A549 (cell line): Measurements from ENCODE around the gene ZNHIT2. TPM values are rescaled to one million over a fixed set of nuclear protein-coding genes. Genes with fewer than 3 reads are reported as not detected.

Source experiments
- ATAC-seq, 2 experiments: fragments of 200-7000 bp in 1 of 2; fragments of >200 bp in 1 of 2; cut with Nextera tagmentation in 1 of 2; cut with Tn5 transposase in 1 of 2; 3 replicates each; pipeline versions ENCODE4 v1.8.0 to v1.9.1; 2018 to 2020; ENCODE audit warnings: mild to moderate bottlenecking in 1 of 2, moderate library complexity in 1 of 2
- CTCF ChIA-PET: fragments of 300-600 bp; sonication (Branson Sonifier 250); formaldehyde crosslinking; extraction: SDS; loops from one replicate; lab custom pipeline; 2021; ENCODE audit warnings: antibody characterized with exemption, inconsistent platforms; lab: Yijun Ruan, JAX
- POLR2A ChIA-PET: fragments of 350-600 bp; formaldehyde crosslinking; extraction: SDS; loops from one replicate; lab custom pipeline; 2021; ENCODE audit warnings: antibody characterized with exemption, inconsistent platforms; lab: Yijun Ruan, JAX
- DNase-seq, 2 experiments: peaks; one replicate each; pipeline versions ENCODE4 v3.0.0 to v3.0.0-alpha.2; 2011 to 2016; ENCODE audit warnings: low read depth in 1 of 2, low spot score in 1 of 2
- FAIRE-seq: peaks from 2 replicates; lab custom pipeline; 2011; peaks lifted over from hg19 to GRCh38; lab: Jason Lieb, UNC
- H3K27ac ChIP-seq, 2 experiments: fragments of >200 bp; sonication (Bioruptor Twin); formaldehyde crosslinking; 3 replicates each; pipeline ENCODE4 v1.5.1; 2016 to 2017
- H3K4me1 ChIP-seq: fragments of >200 bp; sonication (Bioruptor Twin); formaldehyde crosslinking; 3 replicates; pipeline ENCODE4 v1.6.1; 2016
- H3K4me2 ChIP-seq: fragments of >200 bp; sonication (Bioruptor Twin); formaldehyde crosslinking; 3 replicates; pipeline ENCODE4 v1.6.1; 2016
- H3K4me3 ChIP-seq: fragments of >200 bp; sonication (Bioruptor Twin); formaldehyde crosslinking; 3 replicates; pipeline ENCODE4 v1.5.1; 2016
- H3K9me3 ChIP-seq: fragments of >200 bp; sonication (Bioruptor Twin); formaldehyde crosslinking; 3 replicates; pipeline ENCODE4 v1.6.1; 2016
- BHLHE40 ChIP-seq: IDR thresholded peaks from 2 replicates; pipeline ENCODE4 v1.6.1; 2012; ENCODE audit warnings: low read depth, low read length, inconsistent platforms
- CBX2 ChIP-seq: fragments of 200-600 bp; sonication (generic); IDR thresholded peaks from 2 replicates; pipeline ENCODE4 v1.6.1; 2016; ENCODE audit warnings: low read depth, mild to moderate bottlenecking, borderline replicate concordance
- CBX8 ChIP-seq: fragments of 200-600 bp; sonication (generic); IDR thresholded peaks from 2 replicates; pipeline ENCODE4 v1.6.1; 2016
- CEBPB ChIP-seq, 2 experiments: fragments of >200 bp in 1 of 2; sonication (Bioruptor Twin) in 1 of 2; formaldehyde crosslinking in 1 of 2; IDR thresholded peaks; 2 replicates each; pipeline ENCODE4 v1.6.1; 2012 to 2016
- CHD4 ChIP-seq: fragments of 200-600 bp; sonication (generic); IDR thresholded peaks from 2 replicates; pipeline ENCODE4 v1.6.1; 2016; ENCODE audit warnings: antibody characterized with exemption, mild to moderate bottlenecking, borderline replicate concordance
- HDAC2 ChIP-seq: fragments of 200-600 bp; sonication (generic); IDR thresholded peaks from 2 replicates; pipeline ENCODE4 v1.6.1; 2016
- HOXA7 ChIP-seq: fragments of 250-450 bp; sonication (Bioruptor Pico); IDR thresholded peaks from 2 replicates; pipeline ENCODE4 v1.5.0; 2020; ENCODE audit warnings: mild to moderate bottlenecking, moderate library complexity
- MAFK ChIP-seq: fragments of 450-650 bp; IDR thresholded peaks from 2 replicates; pipeline ENCODE4 v1.6.1; 2014; ENCODE audit not compliant: partially characterized antibody
- NFE2L2 ChIP-seq: fragments of 150-350 bp; conservative IDR thresholded peaks from 2 replicates; pipeline ENCODE4 v1.6.1; 2014; ENCODE audit warnings: low read length
- NPAS2 ChIP-seq: fragments of 250-450 bp; sonication (Bioruptor Pico); IDR thresholded peaks from 2 replicates; pipeline ENCODE4 v1.8.0; 2022; ENCODE audit warnings: mild to moderate bottlenecking, moderate library complexity, borderline replicate concordance
- POLR2AphosphoS2 ChIP-seq: conservative IDR thresholded peaks from 2 replicates; pipeline ENCODE4 v1.6.1; 2012; ENCODE audit warnings: low read length, improper control_type of control experiment, inconsistent platforms
- RCOR1 ChIP-seq: fragments of 150-350 bp; IDR thresholded peaks from 2 replicates; pipeline ENCODE4 v1.6.1; 2014; ENCODE audit warnings: antibody characterized with exemption, low read length, low read depth
- RNF2 ChIP-seq: fragments of 200-600 bp; sonication (generic); IDR thresholded peaks from 2 replicates; pipeline ENCODE4 v1.6.1; 2016; ENCODE audit warnings: low read depth, mild to moderate bottlenecking, antibody characterized with exemption, moderate library complexity, borderline replicate concordance
- SMC3 ChIP-seq: fragments of >200 bp; sonication (Bioruptor Twin); formaldehyde crosslinking; IDR thresholded peaks from 3 replicates; pipeline ENCODE4 v1.6.1; 2018; ENCODE audit warnings: inconsistent platforms
- TFCP2L1 ChIP-seq: fragments of 250-450 bp; sonication (Bioruptor Pico); IDR thresholded peaks from 2 replicates; pipeline ENCODE4 v1.5.0; 2021; ENCODE audit warnings: mild to moderate bottlenecking
- TP53 ChIP-seq: fragments of 250-450 bp; sonication (Bioruptor Pico); IDR thresholded peaks from 2 replicates; pipeline ENCODE4 v1.5.0; 2021; ENCODE audit warnings: mild to moderate bottlenecking, moderate library complexity
- ZFP36 ChIP-seq: fragments of 450-650 bp; IDR thresholded peaks from 2 replicates; pipeline ENCODE4 v1.6.1; 2014; ENCODE audit warnings: borderline replicate concordance; ENCODE audit not compliant: partially characterized antibody
- ZNF302 ChIP-seq: fragments of 250-450 bp; sonication (Bioruptor Pico); IDR thresholded peaks from 2 replicates; pipeline ENCODE4 v1.9.0; 2021; ENCODE audit warnings: inconsistent platforms, mild to moderate bottlenecking, moderate library complexity
- WGBS: methylation state at CpG from one replicate; pipeline ENCODE4 v1.1.6; 2017; ENCODE audit errors: missing lambda C conversion rate; 5-methylcytosine and 5-hydroxymethylcytosine counted together
- polyA plus RNA-seq, 4 experiments: library from polyadenylated mRNA; depleted of rRNA in 3 of 4; stranded (reverse); fragments of >200 nt; fragmentation: RNase III in 1 of 4; extraction: RNeasy Plus Mini Kit Qiagen cat#74134 plus additional on column Dnase treatment in 1 of 4; gene quantifications; 2 replicates in 3 of 4; 3 replicates in 1 of 4; pipeline ENCODE4 v1.2.3, GENCODE V29; 2011 to 2017
- TF ChIP-seq, protein P1 (sequence below): fragments of 450-650 bp; IDR thresholded peaks from 2 replicates; pipeline ENCODE4 v1.6.1; 2014; ENCODE audit warnings: antibody characterized with exemption
- TF ChIP-seq, protein P2 (sequence below): IDR thresholded peaks from 2 replicates; pipeline ENCODE4 v1.6.1; 2012
- TF ChIP-seq, protein P3 (sequence below): fragments of >200 bp; sonication (Bioruptor Twin); formaldehyde crosslinking; IDR thresholded peaks from 2 replicates; pipeline ENCODE4 v1.6.1; 2016
- TF ChIP-seq, protein P4 (sequence below): IDR thresholded peaks from 2 replicates; pipeline ENCODE4 v1.6.1; 2012
- TF ChIP-seq, protein P5 (sequence below): fragments of >200 bp; sonication (Bioruptor Twin); formaldehyde crosslinking; IDR thresholded peaks from 3 replicates; pipeline ENCODE4 v1.5.1; 2016
- TF ChIP-seq, protein P6 (sequence below): fragments of 150-350 bp; IDR thresholded peaks from 2 replicates; pipeline ENCODE4 v1.6.1; 2014; ENCODE audit warnings: low read depth, mild to moderate bottlenecking, low read length
- TF ChIP-seq, protein P7 (sequence below): IDR thresholded peaks from 2 replicates; pipeline ENCODE4 v1.6.1; 2012; ENCODE audit warnings: low read depth, borderline replicate concordance
- TF ChIP-seq, protein P8 (sequence below): fragments of >200 bp; sonication (Bioruptor Twin); formaldehyde crosslinking; IDR thresholded peaks from 3 replicates; pipeline ENCODE4 v1.6.1; 2016

Gene ZNHIT2
- polyA plus RNA-seq, 2 of the 4 experiments (the other 2 are of a cell fraction): 5.5 to 13.5 TPM

DNA sequence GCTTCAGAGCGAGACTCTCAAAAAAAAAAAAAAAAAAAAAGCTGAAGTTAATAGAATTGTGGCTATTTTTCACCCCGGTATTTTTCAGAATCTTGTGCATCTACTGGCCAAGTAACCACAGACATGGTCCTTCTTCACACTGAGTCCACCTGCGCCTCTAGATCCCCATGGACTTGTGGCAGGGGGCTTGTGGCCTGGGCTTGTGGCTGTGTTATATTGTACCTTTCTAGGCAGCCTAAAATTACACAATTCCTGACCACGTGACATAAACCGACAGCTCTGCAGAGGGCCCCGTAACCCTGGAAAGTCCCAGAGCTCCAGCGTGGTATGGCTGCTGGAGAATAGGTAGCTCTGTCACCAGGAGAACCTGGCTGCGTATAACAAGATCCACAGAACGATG is 48.3 kb downstream of the ZNHIT2 start:
- FAIRE-seq (no peak), DNase-seq (no peak), ATAC-seq (no peak)
- H3K4me3 ChIP-seq: no peak overlapping the region
- TF ChIP-seq, protein P1, sequence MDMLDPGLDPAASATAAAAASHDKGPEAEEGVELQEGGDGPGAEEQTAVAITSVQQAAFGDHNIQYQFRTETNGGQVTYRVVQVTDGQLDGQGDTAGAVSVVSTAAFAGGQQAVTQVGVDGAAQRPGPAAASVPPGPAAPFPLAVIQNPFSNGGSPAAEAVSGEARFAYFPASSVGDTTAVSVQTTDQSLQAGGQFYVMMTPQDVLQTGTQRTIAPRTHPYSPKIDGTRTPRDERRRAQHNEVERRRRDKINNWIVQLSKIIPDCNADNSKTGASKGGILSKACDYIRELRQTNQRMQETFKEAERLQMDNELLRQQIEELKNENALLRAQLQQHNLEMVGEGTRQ: no peak
- TF ChIP-seq CBX8: no peak
- TF ChIP-seq RNF2: no peak
- TF ChIP-seq TP53 (CRISPR knock-in tag): no peak
- TF ChIP-seq, protein P2, sequence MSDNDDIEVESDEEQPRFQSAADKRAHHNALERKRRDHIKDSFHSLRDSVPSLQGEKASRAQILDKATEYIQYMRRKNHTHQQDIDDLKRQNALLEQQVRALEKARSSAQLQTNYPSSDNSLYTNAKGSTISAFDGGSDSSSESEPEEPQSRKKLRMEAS: no peak
- no peak for TF ChIP-seq POLR2AphosphoS2
- TF ChIP-seq, protein P3, sequence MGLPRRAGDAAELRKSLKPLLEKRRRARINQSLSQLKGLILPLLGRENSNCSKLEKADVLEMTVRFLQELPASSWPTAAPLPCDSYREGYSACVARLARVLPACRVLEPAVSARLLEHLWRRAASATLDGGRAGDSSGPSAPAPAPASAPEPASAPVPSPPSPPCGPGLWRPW: no peak
- no peak for TF ChIP-seq CBX2
- TF ChIP-seq, protein P4, sequence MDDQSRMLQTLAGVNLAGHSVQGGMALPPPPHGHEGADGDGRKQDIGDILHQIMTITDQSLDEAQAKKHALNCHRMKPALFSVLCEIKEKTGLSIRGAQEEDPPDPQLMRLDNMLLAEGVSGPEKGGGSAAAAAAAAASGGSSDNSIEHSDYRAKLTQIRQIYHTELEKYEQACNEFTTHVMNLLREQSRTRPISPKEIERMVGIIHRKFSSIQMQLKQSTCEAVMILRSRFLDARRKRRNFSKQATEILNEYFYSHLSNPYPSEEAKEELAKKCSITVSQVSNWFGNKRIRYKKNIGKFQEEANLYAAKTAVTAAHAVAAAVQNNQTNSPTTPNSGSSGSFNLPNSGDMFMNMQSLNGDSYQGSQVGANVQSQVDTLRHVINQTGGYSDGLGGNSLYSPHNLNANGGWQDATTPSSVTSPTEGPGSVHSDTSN: no peak
- TF ChIP-seq, protein P5, sequence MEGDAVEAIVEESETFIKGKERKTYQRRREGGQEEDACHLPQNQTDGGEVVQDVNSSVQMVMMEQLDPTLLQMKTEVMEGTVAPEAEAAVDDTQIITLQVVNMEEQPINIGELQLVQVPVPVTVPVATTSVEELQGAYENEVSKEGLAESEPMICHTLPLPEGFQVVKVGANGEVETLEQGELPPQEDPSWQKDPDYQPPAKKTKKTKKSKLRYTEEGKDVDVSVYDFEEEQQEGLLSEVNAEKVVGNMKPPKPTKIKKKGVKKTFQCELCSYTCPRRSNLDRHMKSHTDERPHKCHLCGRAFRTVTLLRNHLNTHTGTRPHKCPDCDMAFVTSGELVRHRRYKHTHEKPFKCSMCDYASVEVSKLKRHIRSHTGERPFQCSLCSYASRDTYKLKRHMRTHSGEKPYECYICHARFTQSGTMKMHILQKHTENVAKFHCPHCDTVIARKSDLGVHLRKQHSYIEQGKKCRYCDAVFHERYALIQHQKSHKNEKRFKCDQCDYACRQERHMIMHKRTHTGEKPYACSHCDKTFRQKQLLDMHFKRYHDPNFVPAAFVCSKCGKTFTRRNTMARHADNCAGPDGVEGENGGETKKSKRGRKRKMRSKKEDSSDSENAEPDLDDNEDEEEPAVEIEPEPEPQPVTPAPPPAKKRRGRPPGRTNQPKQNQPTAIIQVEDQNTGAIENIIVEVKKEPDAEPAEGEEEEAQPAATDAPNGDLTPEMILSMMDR: no peak
- TF ChIP-seq BHLHE40: no peak
- no peak for TF ChIP-seq RCOR1
- no peak for TF ChIP-seq CEBPB (IDR thresholded peaks at IDR 0.05)
- TF ChIP-seq ZNF302: no peak
- 40% methylated on average over 9 of the region's 9 CpGs for WGBS
- no peak overlapping the region for H3K27ac ChIP-seq
- POLR2A ChIA-PET: interaction anchor here (0.6 kb wide), 1 partner anchor 28 kb away, joined by 3 read pairs; the partner anchor contains the start of gene SAC3D1
- CTCF ChIA-PET: interaction anchor here (0.5 to 1.2 kb wide), 6 partner anchors 9 to 130 kb away, joined by 3 to 6 read pairs (median 4); partner anchors contain the start of genes ARL2 and SNX15
- no peak overlapping the region for H3K4me2 ChIP-seq
- no peaks in the 10 kb centered on the region for H3K9me3 ChIP-seq
- no peaks in the 10 kb centered on the region for H3K4me1 ChIP-seq

DNA sequence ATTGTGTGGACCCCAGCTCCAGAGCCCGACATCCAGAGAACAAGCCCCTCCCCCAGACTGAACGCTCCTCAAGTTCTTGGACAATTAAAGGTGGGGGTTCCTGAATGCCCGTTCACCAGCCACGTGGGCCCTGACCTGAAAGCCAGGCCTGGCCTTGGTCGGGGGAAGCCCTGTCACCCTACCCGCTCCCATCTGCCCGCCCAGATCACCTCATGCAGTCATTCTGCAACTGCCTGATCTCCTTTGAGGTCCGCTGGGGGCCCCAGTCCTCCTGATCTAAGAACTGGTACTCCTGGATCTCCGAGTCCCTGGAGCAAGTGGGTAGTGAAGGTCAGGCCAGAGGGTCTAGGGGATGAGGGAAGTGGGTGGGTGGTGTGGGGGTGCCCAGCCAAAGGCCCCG is 50.1 kb downstream of the ZNHIT2 start:
- Histone ChIP-seq H3K4me1 (no peaks in the 10 kb centered on the region), H3K27ac (no peak overlapping the region), H3K9me3 (no peaks in the 10 kb centered on the region), H3K4me3 (no peak overlapping the region), H3K4me2 (no peak overlapping the region)
- DNase-seq (no peak), ATAC-seq (no peak), FAIRE-seq (no peak)
- ChIA-PET CTCF (interaction anchor here (1.0 to 1.6 kb wide), 2 partner anchors 9 to 220 kb away, joined by 3 read pairs; no protein-coding TSS in a partner anchor), POLR2A (no interaction called here)
- 77% methylated on average over 9 of the region's 10 CpGs for WGBS
- TF ChIP-seq, protein P4: no peak
- TF ChIP-seq, protein P6, sequence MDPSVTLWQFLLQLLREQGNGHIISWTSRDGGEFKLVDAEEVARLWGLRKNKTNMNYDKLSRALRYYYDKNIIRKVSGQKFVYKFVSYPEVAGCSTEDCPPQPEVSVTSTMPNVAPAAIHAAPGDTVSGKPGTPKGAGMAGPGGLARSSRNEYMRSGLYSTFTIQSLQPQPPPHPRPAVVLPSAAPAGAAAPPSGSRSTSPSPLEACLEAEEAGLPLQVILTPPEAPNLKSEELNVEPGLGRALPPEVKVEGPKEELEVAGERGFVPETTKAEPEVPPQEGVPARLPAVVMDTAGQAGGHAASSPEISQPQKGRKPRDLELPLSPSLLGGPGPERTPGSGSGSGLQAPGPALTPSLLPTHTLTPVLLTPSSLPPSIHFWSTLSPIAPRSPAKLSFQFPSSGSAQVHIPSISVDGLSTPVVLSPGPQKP: no peak
- TF ChIP-seq NFE2L2 (no peak), CHD4 (no peak), NPAS2 (no peak), ZFP36 (no peak), HDAC2 (no peak), SMC3 (no peak), MAFK (no peak), HOXA7 (CRISPR knock-in tag) (no peak), RNF2 (no peak), TFCP2L1 (CRISPR knock-in tag) (no peak), CBX8 (no peak)
- TF ChIP-seq, protein P7, sequence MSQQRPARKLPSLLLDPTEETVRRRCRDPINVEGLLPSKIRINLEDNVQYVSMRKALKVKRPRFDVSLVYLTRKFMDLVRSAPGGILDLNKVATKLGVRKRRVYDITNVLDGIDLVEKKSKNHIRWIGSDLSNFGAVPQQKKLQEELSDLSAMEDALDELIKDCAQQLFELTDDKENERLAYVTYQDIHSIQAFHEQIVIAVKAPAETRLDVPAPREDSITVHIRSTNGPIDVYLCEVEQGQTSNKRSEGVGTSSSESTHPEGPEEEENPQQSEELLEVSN: no peak
- TF ChIP-seq, protein P8, sequence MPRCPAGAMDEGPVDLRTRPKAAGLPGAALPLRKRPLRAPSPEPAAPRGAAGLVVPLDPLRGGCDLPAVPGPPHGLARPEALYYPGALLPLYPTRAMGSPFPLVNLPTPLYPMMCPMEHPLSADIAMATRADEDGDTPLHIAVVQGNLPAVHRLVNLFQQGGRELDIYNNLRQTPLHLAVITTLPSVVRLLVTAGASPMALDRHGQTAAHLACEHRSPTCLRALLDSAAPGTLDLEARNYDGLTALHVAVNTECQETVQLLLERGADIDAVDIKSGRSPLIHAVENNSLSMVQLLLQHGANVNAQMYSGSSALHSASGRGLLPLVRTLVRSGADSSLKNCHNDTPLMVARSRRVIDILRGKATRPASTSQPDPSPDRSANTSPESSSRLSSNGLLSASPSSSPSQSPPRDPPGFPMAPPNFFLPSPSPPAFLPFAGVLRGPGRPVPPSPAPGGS: no peak
